GM12873 (cell line): ENCODE results near the gene TATDN3.

Source experiments
- CTCF ChIP-seq: IDR thresholded peaks from 2 replicates; pipeline ENCODE4 v1.5.1; 2012; ENCODE audit warnings: low read depth, mild to moderate bottlenecking, moderate library complexity, low read length, control low read depth; ENCODE audit not compliant: insufficient read depth; ENCODE audit errors: missing control alignments

TATDN3 gene

DNA sequence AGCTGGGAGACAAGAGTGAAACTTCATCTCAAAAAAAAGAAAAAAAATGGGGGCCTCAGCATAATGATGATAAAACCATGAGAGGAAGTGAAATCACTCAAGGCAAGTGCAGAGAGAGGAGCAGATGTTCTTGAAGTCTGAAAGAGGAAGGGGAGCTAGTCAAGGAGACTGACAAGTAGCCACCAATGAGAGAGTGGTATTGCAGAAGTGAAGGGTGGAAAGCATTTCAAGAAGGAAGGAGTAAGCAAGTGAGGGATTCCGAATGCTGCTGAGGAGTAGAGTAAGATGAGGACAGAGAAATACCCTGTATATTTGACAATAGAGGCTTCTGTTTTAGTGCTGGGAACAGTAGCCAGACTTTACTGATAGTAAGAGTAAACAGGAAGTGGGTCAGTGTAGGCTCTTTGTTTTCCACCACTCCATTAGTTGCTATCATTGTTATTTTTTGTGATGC, 2.9 kb downstream of the TATDN3 start:
- no peak for TF ChIP-seq CTCF

GRCh38 chr1:212797681-212798080, 6.0 kb downstream of the TATDN3 start:
- TF ChIP-seq CTCF = no peak

- TF ChIP-seq CTCF = no peak
Measured at GRCh38 chr1:212805767-212806166, 14.1 kb downstream of the TATDN3 start.

GRCh38 chr1:212814537-212815334, 23.0 kb downstream of the TATDN3 start:
- TF ChIP-seq CTCF = peak; percentile 41

DNA sequence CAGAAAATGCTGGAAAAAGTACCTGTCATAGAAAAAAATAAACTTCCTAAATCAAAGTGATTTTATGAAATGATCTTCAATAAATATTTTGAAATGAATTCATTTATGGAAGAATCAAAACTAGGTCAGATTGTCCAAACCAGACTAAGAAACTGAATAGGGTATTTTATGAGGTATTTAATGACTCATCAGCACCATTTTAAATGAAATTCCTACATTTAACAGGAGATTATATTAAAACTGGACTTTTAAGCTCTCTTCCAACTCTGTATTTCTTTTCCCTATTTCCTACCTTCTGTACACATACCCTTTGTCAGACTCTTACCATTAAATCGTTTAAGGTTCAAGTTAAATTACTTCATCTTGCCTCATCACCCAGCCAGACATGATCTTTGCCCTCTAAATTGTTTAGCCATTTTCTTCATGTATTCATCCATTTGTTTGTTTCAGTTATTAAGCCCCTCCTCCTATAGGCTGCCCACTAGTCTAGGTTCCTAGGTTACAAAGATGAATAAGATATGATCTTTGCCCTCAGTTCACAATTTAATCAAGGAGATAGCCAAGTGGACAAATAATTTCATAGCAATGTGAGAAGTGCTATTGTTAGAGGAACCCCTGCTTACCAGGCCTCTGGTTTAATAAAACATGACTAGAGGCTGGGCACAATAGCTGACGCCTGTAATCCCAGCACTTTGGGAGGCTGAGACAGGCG, 25.0 kb downstream of the TATDN3 start:
- no peak for TF ChIP-seq CTCF

DNA sequence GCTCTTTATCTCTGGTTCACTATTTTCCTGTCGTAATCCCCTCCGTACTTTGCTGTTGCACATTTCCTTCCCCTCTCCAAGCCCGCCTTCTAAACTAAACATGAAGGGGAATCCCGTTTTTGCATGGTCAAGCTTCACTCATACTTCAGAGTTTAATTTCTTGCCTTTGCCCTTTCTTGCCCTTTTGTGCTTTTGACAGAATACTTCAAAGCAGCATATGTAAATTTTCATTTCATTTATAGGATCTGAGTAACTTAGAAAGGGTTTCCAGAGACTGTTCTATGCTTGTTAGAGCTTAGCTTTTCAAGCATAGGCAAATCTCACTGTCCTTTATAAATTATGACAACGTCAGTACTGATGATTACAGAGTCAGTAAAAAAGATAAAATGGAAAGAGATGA, 28.0 kb downstream of the TATDN3 start:
- no peak for TF ChIP-seq CTCF

DNA sequence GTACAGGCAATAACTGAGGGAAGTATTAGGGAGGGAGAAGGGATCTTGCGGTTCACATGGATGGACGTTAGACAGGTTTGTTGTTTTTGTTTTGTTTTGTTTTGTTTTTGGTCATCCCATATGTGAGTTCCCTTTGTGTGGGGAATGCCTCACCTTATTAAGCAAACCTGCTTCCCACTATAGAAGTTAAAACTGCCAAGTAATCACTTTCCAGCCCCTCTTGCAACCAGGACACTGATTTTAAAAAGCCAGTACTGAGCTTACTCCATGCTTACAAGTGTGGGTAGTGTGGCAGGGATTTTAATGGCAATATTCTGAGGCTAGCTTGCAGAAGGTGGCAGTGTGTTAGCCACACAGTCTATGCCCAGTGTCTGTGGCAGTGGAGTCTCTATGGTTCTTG, 29.3 kb downstream of the TATDN3 start:
- TF ChIP-seq CTCF = no peak
